T-helper 2 cell treated with Interferon-gamma antibody and Interleukin-4, amounts not matched to agents 5 μg/mL and 100 μg/mL, for 36 hours (primary cell): Measurements from ENCODE around the gene ADAMTS2.
"Not testable (repeated sequence)": the region's sequence is repeated elsewhere in the genome, so short reads cannot be mapped to it uniquely, and the experiment has no call there.

Source experiments
- DNase-seq: peaks from one replicate; pipeline ENCODE4 v3.0.0; 2021; ENCODE audit warnings: low spot score
- H3K27ac Mint-ChIP-seq: one replicate; pipeline ENCODE4 v1.8.0; 2021; ENCODE audit warnings: mild to moderate bottlenecking, mixed read lengths
- H3K27me3 Mint-ChIP-seq: one replicate; pipeline ENCODE4 v1.8.0; 2021; ENCODE audit warnings: low read depth, mixed read lengths
- H3K36me3 Mint-ChIP-seq: one replicate; pipeline ENCODE4 v1.8.0; 2021; ENCODE audit warnings: low read depth, mixed read lengths
- H3K4me1 Mint-ChIP-seq: one replicate; pipeline ENCODE4 v1.8.0; 2021; ENCODE audit warnings: low read depth, mixed read lengths
- H3K4me3 Mint-ChIP-seq: one replicate; pipeline ENCODE4 v1.8.0; 2022; ENCODE audit warnings: mild to moderate bottlenecking, moderate library complexity, mixed read lengths
- H3K9me3 Mint-ChIP-seq: one replicate; pipeline ENCODE4 v1.8.0; 2021; ENCODE audit warnings: mixed read lengths

Gene ADAMTS2

DNA sequence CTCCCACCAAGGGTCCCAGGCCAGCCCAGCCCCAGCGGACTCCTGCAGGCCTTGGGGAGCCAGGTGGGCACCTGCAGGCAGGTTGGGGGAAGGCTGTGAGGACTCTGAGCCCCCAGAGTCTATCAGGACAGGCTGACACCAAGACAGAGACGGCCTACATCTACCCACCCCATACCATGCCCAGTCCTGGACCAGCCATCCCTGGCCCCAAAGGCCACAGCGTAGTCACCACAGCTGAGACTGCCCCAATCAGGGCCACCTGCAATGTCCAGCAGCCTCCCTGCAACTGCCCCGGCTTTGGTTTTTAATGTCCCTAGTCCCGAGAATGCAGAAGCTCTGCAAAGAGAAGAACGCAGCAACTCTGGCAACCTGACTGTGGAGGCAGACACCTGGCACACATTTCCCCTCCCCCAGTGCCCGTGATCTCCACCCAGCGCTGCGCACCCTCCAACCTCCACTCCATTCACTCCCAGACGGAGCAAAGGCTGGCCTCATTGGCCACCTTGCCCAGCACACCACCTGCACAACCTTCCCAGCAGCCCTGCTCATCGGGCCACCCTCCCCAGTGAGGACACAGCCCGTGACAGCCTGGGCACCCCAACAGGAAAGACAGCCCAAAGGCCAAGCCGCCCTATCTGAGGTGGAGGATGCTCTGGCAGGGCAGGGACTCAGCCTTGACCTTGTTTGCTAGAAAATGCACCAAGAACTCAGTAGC lies 14.9 kb downstream of the ADAMTS2 start:
- H3K9me3 Mint-ChIP-seq: no peaks in the 10 kb centered on the region
- H3K4me1 Mint-ChIP-seq: no peaks in the 10 kb centered on the region
- H3K27me3 Mint-ChIP-seq: no peaks in the 10 kb centered on the region
- no peaks in the 10 kb centered on the region for H3K36me3 Mint-ChIP-seq
- no peak overlapping the region for H3K27ac Mint-ChIP-seq
- H3K4me3 Mint-ChIP-seq: no peak overlapping the region
- DNase-seq: no peak

- Mint-ChIP-seq H3K9me3 (no peaks in the 10 kb centered on the region), H3K4me3 (no peak overlapping the region), H3K36me3 (no peaks in the 10 kb centered on the region), H3K27me3 (no peaks in the 10 kb centered on the region), H3K4me1 (no peaks in the 10 kb centered on the region), H3K27ac (no peak overlapping the region)
- DNase-seq: no peak
These were observed 17.0 kb downstream of the ADAMTS2 start for GRCh38 chr5:179328291-179328690.

GRCh38 chr5:179327021-179327735 lies 18.1 kb downstream of the ADAMTS2 start:
- H3K4me3 Mint-ChIP-seq: no peak overlapping the region
- no peaks in the 10 kb centered on the region for H3K4me1 Mint-ChIP-seq
- no peaks in the 10 kb centered on the region for H3K9me3 Mint-ChIP-seq
- H3K27me3 Mint-ChIP-seq: no peaks in the 10 kb centered on the region
- H3K36me3 Mint-ChIP-seq: no peaks in the 10 kb centered on the region
- DNase-seq: no peak
- H3K27ac Mint-ChIP-seq: no peak overlapping the region

DNA sequence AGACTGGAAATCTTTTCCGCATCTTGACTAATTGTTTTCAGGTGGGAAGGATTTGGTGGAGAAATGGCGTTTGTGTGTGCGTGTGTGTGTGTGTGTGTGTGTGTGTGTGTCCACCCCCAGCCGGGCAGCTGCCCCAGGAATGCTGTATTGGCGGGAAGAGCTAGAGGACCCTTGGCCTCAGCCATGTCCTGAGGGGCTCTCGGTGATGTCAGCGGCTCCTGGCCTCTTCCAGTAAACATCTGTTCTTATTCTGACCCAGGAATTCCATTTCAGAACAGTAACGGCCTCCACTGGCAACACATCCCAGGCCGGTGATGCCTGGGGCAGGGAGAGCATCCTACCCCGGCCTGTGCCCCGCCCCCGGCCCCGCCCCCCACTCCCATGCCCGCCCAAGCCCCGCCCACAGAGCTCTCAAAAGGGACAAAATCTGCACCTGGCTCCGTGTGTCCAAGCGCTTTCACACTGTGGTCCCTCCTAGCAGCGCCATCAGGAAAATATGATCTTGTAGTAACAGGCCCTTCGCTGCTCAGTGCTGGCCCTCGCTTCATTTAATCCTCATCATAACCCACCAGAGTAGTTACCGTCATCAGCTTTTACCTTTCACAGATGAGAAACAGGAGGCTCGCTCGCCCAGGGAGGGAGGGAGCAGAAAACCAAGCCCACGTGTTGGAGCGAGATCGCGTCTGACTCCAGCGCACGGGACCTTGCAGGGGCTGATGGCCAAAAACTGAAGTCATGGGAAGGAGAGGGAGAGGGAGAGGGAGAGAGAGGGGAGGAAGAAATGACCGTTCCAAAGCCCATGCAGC lies 18.9 kb downstream of the ADAMTS2 start:
- Mint-ChIP-seq H3K36me3 (no peaks in the 10 kb centered on the region), H3K27ac (no peak overlapping the region), H3K4me1 (no peaks in the 10 kb centered on the region), H3K9me3 (no peaks in the 10 kb centered on the region), H3K27me3 (no peaks in the 10 kb centered on the region), H3K4me3 (no peak overlapping the region)
- DNase-seq: no peak

- Mint-ChIP-seq H3K4me1 (no peaks in the 10 kb centered on the region), H3K27me3 (no peaks in the 10 kb centered on the region), H3K9me3 (no peaks in the 10 kb centered on the region), H3K36me3 (no peaks in the 10 kb centered on the region), H3K27ac (no peak overlapping the region), H3K4me3 (no peak overlapping the region)
- DNase-seq: no peak
These were observed 19.8 kb downstream of the ADAMTS2 start for GRCh38 chr5:179325296-179326031.

- Mint-ChIP-seq H3K27me3 (no peaks in the 10 kb centered on the region), H3K27ac (no peak overlapping the region), H3K9me3 (no peaks in the 10 kb centered on the region), H3K36me3 (no peaks in the 10 kb centered on the region), H3K4me1 (no peaks in the 10 kb centered on the region), H3K4me3 (no peak overlapping the region)
- no peak for DNase-seq
These were observed 20.4 kb downstream of the ADAMTS2 start for GRCh38 chr5:179324760-179325295.

- not testable (repeated sequence) for H3K27ac Mint-ChIP-seq, H3K27me3 Mint-ChIP-seq, H3K36me3 Mint-ChIP-seq, H3K4me3 Mint-ChIP-seq, DNase-seq, H3K4me1 Mint-ChIP-seq, H3K9me3 Mint-ChIP-seq
These were observed 20.9 kb downstream of the ADAMTS2 start for GRCh38 chr5:179324316-179324715.

DNA sequence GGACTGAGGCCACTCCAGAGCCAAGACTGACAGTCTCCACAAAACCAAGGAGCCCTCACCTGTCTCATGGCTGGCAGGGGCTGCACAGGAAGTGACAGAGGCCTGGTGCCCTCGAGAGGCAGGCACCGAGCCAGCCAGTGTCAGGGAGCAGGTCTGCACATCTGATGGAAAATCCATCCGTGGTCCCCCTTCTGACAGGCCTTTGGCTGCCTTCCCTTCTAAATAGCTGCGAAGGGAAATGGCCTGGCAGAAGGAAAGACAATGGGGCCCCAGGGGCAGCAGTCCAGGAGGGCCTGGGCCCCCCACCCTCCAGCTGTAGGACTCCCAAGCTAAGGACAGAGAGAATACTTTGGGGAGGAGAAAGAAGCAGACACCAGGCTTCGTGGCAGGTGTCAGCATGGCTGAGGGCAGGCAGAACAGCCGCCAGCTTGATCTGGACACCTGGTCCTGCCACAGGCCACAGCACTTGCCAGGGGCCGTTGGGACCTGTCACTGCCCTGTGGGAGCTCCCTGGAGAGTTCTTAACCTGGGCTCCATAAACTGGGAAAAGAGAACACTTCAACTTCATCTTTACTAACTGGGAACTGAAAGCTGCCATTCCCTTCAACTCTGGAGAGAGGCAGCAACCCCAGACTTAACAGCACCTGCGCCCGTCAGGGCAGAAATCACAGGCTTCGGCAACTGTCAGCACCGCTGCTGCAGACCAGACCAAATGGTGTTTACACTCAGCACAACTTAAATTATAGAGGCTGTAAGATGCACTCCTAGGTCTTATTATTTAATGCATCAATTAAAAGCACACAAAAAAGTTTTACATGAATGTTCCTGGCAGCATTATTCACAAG lies 22.0 kb downstream of the ADAMTS2 start:
- no peaks in the 10 kb centered on the region for H3K9me3 Mint-ChIP-seq
- H3K4me3 Mint-ChIP-seq: no peak overlapping the region
- no peak overlapping the region for H3K27ac Mint-ChIP-seq
- no peak for DNase-seq
- H3K36me3 Mint-ChIP-seq: no peaks in the 10 kb centered on the region
- no peaks in the 10 kb centered on the region for H3K4me1 Mint-ChIP-seq
- H3K27me3 Mint-ChIP-seq: no peaks in the 10 kb centered on the region

DNA sequence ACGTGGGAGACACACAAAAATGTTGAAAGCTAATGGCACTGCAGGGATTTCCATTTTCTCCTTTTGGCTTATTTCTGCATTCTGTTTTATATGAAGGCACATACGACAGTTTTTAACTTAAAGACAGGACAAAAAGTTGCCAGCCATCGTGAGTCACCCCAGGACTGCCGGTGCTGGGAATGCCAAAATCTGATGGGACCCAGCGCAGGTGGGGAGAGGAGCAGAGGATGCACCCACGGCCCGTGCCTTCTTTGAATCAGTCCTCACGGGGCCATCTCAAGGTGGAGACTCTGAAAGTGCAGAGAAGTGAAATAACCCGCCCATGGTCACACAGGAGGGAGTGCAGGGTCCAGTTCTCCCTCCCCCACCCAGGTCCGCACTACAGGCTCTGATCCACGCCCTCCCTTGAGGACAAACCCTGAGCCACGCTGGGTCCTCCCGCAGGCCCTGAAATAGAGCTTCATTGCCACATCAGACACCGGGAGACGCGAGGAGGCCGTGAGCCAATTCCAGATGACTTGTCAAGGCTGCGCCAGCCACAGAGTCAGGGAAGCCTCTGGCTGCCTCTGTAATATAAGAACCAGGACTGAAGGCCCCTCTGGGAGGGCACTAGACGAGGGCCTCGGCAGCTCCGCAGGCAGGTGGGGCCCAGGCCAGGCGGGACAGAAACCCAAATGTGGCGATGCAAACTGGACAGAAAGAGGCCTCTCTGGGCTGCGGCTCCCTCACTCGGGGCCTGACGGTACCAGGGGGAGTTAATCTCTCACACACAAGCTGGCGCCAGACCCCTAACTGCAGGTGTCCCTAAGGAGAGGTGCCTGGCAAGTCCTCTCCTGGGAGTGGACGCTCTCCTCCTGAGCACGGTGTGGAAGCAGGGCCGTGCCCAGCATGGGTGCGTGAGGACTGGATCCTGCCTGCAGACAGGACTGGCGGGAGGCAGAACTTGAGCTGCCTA lies 22.9 kb downstream of the ADAMTS2 start:
- no peak overlapping the region for H3K27ac Mint-ChIP-seq
- H3K27me3 Mint-ChIP-seq: no peaks in the 10 kb centered on the region
- H3K4me3 Mint-ChIP-seq: no peak overlapping the region
- no peaks in the 10 kb centered on the region for H3K4me1 Mint-ChIP-seq
- H3K36me3 Mint-ChIP-seq: no peaks in the 10 kb centered on the region
- H3K9me3 Mint-ChIP-seq: no peaks in the 10 kb centered on the region
- DNase-seq: no peak

- Mint-ChIP-seq H3K4me1 (no peaks in the 10 kb centered on the region), H3K9me3 (no peaks in the 10 kb centered on the region), H3K4me3 (no peak overlapping the region), H3K27ac (no peak overlapping the region), H3K36me3 (no peaks in the 10 kb centered on the region), H3K27me3 (no peaks in the 10 kb centered on the region)
- no peak for DNase-seq
These were observed 23.9 kb downstream of the ADAMTS2 start for GRCh38 chr5:179321206-179321987.

DNA sequence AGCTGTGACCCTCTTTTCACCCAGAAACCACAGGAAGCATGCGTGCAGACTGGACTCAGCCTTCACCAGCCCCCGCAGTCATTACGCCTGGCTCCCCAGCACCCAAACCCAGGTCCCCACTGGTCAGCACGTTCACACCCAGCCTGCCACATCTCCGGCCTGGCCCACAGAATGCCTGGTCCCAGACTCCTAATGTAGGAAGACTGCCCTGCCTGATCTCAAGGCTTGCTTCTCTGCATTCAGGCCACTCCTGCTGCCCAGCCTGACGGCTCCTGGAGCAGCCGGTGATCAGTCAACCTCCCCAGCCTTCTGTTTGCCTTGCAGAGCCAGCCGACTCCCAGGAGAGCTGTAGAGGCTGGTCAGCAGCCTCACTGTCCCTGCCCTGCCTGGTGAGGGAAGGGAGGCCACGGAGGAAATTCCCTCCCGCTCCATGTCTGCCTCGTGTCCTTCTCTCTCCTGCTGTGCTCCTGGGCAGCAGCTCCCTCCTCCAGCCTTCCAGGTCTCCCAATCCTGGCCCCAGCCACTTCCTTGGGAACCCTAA lies 25.4 kb downstream of the ADAMTS2 start:
- Mint-ChIP-seq H3K9me3 (no peaks in the 10 kb centered on the region), H3K27me3 (no peaks in the 10 kb centered on the region), H3K4me1 (no peaks in the 10 kb centered on the region), H3K4me3 (no peak overlapping the region), H3K27ac (no peak overlapping the region), H3K36me3 (no peaks in the 10 kb centered on the region)
- no peak for DNase-seq
